Activated CD8-positive, alpha-beta memory T cell treated with anti-CD3 and anti-CD28 coated beads, Interleukin-2, amount 50 U/mL, for 1 hour (primary cell): Measurements from ENCODE around the gene HEATR9.
"Not testable (repeated sequence)": the region's sequence is repeated elsewhere in the genome, so short reads cannot be mapped to it uniquely, and the experiment has no call there.

ENCODE experiments used
- DNase-seq: peaks from one replicate; pipeline ENCODE4 v3.0.0-alpha.2; 2020; ENCODE audit errors: extremely low read depth

The HEATR9 gene, protein sequence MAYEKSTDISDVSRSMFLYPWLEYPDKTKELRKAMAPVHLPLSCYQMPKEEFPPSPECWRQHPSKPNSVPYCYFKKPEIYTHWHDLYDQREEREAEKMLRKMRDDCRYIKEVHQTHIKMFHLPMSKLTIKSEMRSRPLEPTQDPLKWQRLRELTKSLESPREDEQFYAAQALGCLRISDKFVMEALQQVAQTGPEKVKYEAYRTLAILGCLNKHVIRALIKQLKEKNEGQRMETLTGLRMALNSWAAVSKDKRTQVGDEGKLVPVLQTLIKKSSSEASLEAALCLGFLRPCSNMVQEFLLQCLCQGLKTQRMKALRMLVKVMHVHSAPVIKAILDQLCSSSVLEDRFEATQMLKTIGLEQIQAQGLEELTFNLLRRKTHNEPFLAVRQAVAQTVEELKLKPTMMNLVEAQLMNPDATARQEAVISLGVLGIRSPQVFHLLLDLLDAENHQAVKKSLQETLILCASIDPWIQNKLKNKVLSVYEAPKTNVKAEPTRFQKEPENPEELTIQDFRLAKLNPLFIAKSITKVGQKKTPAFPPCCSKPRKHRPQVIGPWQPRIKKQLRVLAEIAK

DNA sequence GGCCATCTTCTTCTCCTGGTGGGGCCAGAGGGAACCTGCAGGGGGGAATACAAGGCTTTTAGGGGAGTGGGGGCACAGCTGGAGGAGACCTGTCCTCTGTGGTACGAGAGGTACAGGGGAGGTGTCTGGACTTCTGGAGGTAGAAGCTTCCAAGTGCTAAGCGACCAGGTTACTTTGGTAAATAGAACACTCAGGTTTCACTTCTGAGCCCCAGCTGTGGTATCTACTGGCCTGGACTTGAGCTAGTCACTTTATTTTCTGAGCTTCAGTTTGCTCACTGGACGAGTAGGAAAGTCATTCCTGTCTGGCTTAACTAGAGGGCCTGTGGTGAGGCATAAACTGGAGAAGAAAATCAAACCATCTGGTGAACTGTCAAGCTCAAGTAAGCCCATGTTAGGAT, at the start of gene HEATR9:
Gene HEATR9, minus strand, starts transcription at position 155 of the 400 bp plus-strand sequence. Its CDS starts 149 bp downstream, at position 6.
- no peak for DNase-seq

DNA sequence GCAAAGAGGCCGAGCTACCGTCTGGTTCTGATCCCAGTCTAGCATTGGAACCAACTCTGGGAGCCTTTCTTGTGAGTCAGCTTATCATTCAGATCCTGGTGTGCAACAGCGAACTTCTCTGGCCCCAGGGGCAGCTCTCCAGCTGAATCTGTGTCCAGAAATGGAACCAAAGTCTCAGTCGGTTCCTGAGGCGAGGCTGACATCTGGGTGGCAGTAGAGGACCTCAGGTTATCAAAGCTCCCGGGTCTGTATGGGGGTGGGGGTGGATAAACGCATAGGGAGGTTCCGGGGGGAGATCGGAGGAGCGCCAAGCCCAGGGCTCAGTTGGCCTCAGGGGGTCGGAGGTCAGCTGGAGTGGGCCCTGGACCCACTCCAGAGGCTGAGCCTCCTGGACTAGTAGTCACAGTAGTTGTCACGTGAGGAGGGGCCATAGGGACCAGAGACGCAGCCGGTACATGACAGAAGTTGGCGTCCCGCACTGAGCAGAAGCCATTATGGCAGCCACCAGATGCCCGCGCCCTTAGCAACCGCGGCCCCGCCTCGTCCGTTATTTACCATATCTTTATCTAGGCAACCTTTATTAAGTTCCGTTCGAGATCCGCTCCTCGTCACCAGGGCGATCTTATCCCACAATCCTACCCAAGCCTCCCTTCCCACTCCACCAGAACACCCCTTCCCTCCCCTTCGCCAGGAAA, 49.0 kb upstream of the HEATR9 start:
- DNase-seq, result no peak

DNA sequence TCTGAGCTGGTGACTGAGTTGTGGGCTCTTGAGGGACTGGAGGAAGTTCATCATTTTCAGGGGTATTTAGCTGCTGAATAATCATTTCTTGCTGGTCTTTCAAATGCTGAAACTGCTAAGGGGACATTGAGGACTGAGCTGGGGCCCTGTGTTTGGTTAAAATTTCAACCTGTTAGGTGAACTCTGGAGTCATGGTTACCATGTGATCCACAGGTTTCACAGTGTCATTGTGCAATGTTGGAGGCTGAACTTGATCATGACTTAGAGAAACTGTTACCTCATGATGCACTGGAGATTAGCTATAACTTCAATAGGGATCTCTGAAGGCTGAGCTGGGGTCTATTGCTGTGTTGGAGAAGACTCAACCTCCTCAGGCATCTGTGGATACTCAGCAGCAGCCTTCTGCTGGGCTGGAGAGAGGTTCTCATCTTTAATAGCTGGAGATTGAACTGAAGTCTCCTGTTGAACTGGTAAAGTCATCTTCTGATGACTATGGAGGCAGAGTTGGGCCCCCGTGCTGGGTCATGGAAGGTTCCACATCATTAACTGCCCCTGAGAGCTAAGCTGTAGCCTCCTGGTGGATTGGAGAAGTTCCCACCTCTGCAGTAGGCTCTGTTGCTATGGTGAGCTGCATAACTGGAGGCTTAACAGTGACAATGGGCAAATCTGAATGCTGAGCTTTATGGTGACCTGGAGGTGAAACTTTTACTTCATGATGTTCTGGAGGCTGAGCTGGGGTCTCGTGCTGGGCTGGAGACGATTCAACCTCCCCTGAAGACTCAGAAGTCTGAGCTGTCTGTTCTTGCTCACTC, 46.7 kb upstream of the HEATR9 start:
- no peak for DNase-seq

DNA sequence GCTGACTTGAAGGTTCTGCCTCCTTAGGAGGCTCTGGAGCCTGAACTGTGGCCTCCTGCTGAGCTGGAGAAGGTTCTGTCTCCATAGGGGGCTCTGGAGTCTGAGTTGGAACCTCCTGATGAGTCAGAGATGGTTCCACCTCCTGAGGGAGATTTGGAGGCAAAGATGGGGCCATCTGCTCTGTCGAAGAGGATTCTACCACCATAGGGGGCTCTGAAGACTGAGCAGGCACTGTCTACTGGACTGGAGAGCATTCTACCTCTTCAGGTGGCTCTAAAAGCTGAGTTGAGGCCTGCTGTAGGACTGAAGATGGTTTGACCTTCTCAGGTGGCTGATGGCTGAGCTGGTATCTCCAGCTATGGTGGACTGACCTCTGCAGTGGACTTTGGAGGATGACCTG, 45.7 kb upstream of the HEATR9 start:
- DNase-seq, result no peak

DNA sequence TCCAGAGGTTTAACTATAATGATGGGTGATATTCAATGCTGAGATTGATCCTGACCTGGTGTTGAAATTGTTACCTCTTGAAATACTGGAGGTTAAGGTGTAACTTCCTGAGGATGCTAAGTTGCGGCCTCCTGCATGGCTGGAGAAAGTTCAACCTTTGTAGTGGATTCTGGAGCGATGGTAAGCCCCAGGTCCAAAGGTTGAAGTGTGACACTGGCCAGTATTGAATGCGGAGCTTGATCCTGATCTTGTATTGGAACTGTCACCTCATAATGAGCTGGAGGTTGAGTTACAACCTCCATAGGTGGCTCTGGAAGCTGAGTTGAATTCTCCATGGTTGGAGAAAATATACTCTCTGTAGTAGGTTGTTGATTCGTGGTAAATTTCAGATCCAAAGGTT, 44.9 kb upstream of the HEATR9 start:
- DNase-seq, result no peak

DNA sequence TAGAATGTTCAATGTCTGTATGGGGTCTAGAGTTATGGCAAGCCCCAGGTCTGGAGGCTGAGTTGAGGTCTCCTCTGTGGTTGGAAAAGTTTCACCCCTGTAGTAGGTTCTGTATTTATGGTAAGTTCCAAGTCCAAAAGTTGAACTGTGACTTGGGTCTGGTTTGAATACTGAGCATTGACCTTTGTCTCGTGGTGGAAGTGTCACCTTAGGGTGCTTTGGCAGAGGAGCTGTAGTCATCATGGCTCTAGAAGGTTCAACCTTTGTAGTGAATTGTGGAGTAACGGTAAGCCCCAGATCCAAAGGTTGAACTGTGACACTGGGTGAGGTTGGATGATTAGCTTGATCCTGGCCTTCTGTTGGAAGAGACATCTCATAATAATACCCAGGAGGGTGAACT, 44.3 kb upstream of the HEATR9 start:
- no peak for DNase-seq

DNA sequence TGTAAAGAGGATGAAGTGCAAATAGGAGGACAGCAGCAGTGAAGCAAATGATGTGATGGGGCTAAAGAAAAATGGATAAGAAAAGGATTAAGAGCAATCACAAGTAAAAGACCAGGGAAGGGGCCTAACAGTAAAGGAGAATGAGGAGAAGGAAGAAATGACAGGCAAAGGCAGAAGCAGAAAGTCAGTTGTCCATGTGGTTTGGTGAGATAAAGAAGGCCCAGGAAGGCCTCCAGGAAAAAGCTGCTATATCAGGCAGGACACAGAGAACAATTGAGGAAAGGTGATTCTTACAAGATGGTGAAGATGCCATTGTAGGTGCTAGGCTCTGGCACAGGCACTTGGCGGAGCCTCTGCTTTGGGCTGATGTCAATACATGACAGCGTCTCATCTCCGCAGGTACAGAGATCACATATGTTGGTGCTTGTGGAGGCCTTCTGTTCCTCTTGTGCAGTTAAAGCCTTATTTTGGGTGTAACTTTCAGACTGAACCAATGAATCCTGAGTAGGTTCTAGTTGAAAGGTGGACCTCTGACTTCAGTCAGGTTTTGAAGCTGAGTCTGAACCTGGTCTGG, 43.7 kb upstream of the HEATR9 start:
- no peak for DNase-seq

DNA sequence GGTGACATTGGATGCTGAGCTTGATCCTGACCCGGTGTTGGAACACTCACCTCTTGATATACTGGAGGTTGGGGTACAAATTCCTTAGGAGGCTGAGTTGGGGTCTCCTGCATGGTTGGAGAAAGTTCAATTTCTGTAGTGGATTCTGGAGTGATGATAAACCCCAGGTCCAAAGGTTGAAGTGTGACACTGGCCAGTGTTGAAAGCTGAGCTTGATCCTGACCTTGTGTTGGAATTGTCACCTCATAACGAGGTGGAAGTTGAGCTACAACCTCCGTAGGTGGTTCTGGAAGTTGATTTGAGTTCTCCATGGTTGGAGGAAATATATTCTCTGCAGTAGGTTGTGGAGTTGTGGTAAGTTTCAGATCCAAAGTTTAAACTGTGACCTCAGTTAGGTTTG, 40.7 kb upstream of the HEATR9 start:
- DNase-seq, result no peak

DNA sequence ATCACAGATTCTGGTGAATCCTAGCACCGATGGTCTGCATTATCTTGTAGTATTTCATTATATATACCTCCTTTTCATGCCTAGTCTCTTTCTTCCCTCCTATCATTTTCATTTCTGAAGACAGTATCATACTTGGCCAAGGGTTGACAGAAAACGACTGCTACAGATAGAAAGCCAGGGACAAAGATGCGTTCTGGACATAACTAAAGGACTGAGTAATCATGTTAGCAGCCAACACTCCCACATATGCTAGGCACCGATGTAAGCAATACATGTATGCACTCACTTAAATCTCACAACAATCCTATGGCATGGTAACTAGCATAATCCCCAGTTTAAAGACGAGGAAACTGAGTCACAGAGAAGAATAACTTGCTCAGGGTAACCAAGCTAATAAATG, 39.0 kb upstream of the HEATR9 start:
- no peak for DNase-seq

DNA sequence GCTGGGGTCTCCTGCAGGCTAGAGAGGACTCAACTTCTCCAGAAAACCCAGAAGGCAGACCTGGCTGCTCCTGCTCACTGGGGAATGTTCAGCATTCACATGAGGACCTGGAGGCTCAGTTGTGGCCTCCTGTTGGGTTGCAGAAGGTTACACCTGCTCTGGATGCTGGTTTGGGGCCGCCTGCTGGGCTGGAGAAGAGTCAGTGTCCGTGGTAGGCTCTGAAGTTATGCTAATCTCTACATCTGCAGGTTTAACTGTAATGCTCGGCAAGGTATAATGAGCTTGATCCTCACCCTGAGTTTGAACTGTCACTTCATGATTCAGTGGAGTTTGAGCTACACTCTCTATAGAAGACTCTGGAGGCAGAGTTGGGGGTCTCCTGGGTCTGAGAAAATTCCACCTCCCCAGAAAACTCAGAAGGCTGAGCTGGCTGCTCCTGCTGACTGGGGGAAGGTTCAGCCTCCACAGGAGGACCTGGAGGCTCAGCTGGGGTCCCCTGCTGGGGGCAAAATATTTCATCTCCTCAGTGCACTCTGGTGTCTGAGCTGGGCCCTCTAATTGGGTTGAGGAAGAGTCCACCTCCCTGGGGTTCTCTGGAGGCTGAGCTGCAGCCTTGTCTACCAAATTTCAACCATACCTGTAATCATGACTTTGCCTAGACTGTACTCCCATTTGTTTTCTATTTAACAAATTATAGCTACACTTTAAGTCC, 38.4 kb upstream of the HEATR9 start:
- DNase-seq, result no peak

DNA sequence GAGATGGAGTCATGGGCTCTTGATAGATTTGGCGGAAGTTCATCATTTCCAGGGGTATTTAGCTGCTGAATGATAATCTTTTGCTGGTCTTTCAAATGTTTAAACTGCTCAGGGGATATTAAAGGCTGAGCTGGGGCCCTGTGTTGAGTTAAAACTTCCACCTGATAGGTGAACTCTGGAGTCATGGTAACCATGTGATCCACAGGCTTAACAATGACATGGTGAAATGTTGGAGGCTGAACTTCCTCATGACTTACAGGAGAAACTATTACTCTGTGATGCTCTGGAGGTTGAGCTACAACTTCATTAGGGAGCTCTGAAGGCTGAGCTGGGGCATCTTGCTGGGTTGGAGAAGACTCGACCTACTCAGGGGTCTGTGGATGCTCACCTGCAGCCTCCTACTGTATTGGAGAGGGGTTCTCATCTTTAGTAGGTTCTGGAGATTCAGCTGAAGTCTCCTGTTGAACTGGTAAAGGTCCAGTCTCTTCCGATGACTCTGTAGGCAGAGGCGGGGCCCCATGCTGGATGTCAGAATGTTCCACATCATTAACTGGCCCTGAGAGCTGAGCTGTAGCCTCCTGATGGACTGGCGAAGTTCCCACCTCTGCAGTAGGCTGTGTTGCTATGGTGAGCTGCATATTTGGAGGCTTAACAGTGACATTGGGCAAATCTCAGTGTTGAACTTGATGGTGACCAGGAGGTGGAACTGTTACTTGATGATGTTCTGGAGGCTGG, 37.7 kb upstream of the HEATR9 start:
- no peak for DNase-seq

DNA sequence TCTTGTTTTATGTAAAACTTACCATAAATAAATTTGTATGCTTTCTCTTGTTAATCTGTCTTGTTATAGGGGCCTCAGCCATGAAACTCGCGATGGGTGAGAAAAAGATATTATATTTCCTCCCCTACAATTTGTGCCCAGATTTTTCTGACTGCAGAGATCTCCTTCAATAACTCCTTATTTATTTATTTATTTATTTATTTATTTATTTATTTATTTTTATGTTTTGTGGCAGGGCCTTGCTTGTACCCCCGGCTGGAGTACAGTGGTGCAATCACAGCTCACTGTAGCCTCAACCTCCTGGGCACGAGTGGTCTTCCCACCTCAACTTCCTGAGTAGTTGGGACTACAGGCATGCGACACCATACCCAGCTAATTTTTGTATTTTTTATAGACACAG, 34.8 kb upstream of the HEATR9 start:
- DNase-seq, result no peak

DNA sequence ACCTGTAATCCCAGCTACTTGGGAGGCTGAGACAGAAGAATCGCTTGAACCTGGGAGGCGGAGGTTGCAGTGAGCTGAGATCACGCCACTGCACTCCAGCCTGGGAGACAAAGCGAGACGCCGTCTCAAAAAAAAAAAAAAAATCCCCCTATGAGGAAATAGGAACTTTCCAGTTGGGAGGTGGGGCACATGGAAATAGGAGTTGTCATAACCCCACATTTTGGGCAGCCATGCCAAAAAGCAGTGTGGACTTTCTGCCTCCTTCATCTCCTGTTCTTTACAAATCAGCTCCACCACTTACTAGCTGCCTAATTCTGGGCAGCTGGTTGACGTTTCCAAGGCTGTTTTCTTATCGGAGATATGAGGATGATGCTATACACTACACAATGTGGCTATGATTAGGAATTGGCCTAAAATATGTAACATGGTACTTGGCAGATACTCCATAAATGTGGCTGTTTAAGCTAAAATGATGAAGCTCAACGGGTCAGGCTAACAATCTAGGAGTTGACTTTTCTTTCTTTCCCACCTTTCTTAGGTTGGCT, 33.0 kb upstream of the HEATR9 start:
- no peak for DNase-seq

DNA sequence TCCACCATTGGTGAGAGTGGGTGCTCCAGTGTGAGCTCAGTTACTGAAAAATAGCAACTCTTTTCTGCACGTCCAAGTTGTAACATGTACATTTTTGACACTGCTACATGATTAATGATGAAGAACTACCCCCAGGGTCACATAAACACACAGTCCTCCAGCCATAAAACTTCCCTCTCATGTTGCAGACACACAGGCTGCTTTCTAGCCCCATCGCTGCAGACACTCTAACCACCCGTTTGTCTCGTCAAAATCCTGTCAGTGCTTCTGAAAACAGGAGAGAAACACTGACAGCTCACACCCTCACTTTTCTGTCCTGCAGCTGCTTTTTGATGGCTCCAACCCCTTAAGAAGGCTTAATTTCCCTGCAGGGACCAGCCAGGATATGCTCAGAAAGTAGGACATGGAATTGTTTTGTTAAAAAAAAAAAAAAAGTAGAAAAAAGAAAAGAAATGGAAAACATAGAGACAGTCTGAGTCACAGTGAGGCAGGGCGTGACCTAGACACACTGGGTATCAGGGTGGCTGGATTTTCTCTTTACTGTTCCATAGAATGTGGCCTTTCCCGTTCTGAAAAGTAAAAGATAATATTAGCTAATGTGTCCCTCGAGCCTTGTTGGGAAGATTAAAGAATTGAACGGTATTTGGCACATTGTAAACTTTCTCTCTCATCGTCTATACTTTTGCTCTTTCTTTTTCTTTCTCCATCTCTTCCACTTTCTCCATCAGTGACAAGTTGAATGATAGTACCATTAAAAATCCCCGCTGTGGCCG, 32.2 kb upstream of the HEATR9 start:
- DNase-seq, result no peak

DNA sequence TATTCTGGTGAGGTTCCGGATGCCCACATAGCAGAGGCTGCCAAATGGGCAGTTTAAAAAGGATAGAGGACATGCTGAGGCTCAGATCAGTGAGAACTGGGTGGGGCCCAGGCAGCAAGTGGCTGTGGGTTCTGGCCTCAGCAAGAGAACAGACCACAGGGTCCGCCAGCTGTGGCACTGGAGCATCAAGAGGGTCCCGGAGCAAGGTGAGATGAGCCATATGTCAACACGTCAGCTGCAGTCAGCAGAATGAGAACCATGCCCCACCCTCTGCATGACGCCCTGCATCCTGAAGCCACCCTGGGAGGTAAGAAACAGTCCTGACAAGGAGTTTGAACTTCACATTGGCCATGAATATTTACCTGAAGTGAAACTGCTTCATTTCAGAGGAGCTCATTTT, 31.6 kb upstream of the HEATR9 start:
- DNase-seq, result no peak

DNA sequence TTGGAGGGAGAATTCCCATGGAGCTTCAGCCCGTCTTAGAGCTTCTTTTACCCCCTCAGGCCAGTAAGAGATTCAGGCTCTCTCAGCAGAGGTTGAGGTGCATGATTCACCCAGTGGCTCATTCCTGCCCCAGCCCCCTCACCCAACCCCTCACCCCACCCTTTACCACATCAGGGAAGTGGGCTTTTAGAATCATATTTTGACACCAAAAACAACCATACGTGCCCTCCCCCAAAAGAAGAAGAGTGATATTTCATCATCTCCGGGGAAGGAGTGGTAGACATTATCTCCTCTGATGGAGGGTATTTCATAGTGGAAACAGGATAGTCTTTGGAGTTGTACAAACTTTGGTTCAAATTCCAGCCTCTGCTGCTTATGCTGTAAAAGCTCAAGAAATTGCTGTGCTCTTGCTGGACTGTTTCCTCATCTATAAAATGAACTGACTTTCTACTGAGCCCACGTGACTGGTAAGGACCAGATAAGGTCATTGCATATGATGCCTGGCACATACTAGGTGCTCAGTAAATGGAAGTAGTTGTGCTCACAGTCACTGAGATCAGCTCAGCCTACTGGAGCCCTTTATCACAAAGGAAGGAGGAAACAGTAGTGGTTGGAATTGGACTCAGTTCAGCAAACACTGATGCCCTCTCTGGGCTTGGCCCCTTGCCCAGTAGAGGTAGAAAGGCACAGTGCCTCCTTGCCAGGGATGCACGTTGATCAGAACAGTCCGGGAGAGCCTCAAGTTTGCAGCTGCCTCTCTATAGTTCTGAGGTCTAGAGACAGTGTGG, 29.8 kb upstream of the HEATR9 start:
- DNase-seq, result no peak

DNA sequence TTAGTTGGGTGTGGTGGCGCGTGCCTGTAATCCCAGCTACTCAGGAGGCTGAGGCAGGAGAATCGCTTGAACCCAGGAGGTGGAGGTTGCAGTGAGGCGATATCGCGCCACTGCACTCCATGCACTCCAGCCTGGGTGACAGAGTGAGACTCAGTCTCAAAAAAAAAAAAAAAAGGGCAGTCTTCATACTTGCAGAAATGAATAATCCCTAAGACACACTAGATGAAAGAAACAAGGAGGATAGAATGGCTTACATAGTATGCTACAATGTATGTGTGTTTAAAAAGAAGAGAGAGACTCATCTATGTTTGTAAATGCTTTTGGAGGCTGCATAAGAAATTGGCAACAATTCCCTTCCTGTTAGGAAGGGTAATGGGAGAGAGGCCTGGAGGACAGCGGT, 29.1 kb upstream of the HEATR9 start:
- not testable (repeated sequence) for DNase-seq
